ENCODE results near the gene ZC3H12C.

ZC3H12C gene

GRCh38 chr11:110098645-110099044, 5.5 kb downstream of the ZC3H12C start:
- DNase-seq (ENCODE audit: low spot score): no peak

DNA sequence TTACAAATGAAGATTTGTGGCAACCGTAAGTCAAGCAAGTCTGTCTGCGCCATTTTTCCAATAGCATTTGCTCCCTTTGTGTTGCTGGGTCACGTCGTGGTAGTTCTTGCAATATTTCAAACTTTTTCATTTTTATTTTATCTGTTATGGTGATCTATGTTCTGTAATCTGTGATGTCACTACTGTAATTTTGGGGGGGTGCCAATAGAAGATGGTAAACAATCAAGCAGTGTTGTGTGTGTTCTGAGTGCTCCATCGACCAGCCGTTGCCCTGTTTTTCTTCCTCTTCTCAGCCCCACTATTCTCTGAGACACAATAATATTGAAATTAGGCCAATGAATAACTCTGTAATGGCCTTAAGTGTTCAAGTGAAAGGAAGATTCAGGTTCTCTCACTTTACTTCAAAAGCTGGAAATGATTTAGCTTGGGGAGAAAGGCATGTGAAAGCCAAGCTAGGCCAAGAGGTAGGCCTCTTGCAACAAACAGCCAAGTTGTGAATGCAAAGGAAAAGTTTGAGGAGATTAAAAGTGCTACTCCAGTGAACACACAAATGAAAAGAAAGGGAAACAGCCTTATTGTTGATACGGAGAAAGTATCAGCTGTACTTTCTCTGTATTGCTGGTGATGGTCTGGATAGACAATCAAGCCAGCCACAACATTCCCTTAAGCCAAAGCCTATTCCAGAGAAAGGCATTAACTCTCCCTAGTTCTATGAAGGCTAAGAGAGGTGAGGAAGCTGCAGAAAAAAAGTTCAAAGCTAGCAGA, 7.5 kb downstream of the ZC3H12C start:
- peak; percentile 37 for DNase-seq (ENCODE audit: low spot score)

DNA sequence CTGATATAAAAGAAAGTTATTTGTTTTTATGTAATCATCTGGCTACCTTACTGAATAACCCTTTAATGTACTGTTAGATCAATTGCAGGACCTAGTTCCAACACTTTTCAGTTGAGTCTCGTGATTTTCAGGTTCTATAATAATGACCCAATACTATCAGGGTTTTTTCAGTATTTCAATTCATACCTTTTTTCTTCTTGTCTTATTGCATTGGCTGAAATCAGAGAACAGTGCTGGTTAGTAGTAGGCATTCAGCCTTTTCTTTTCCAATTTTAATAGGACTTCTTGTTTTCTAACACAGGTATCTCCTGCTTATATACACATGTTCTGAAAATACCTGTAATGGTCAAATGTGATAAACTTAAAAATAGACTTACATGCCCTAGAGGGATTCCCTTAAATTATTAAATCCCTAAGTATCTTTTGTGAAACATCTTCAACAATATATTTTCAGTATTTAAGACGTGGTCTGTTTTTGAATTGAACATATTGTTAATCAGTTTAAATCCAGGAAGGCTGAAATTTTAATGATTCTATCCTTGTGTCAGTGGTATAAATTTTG, 13.6 kb downstream of the ZC3H12C start:
- no peak for DNase-seq (ENCODE audit: low spot score)

DNA sequence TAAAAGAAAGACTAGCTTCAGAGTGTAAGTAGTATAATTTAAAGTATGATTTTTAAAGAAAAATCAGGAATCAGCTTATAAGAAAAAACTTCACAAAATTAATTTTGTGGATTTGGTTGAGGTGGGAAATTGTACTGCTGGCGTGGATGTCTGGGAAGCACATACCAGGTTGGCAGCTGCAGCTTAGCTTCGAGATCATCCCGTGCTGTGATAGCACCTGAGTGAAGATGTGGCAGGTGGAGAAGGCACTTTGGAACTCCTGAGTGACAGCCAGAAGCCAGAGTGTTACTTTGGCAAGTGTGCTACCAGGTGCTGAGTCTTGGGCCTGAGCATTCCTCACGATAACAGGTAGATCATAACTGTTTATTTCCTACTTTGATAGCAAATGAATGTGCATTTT, 17.7 kb downstream of the ZC3H12C start:
- no peak for DNase-seq (ENCODE audit: low spot score)

- DNase-seq (ENCODE audit: low spot score): no peak
These were observed 19.3 kb downstream of the ZC3H12C start for GRCh38 chr11:110112457-110112856.

- no peak for DNase-seq (ENCODE audit: low spot score)
These were observed 20.3 kb downstream of the ZC3H12C start for GRCh38 chr11:110113505-110113904.

- DNase-seq (ENCODE audit: low spot score): no peak
These were observed 20.8 kb downstream of the ZC3H12C start for GRCh38 chr11:110113973-110114372.

DNA sequence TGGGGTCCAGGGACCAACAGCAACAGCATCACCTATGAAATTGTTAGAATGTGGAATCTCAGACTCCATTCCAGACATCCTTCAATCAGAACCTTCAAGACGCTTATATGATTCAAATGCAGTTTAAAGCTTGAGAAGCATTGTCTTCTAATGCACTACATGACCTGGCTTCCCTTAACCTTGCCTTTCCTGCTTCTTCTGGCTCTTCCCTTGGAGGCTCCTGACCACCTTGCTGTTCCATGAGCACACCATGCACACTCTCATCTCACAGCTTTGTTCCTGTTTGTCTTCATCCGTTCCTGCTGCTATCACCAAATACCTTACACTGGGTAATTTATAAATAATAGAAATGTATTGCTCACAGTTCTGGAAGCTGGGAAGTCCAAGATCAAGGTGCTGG, 26.1 kb downstream of the ZC3H12C start:
- DNase-seq (ENCODE audit: low spot score): no peak

DNA sequence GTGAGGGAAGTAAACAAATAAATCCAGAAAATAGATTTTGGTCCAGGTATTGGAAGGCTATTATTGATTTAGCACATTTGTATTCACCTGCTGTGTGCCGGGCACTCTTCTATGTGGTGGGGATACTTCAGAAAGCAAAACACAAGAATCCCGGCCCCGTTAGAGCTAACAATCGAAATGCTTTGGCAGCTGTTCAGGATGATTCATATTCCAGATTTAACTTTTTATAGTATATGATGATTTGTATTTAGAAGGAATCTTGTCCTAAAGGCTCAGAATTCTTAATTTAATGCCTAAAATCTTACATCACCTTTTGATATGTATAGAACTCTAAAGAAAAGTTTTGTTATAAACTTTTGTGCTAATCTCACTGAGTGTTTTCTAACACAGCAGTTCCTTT, 28.0 kb downstream of the ZC3H12C start:
- DNase-seq (ENCODE audit: low spot score): no peak

GRCh38 chr11:110123003-110123402, 29.8 kb downstream of the ZC3H12C start:
- DNase-seq (ENCODE audit: low spot score): no peak

DNA sequence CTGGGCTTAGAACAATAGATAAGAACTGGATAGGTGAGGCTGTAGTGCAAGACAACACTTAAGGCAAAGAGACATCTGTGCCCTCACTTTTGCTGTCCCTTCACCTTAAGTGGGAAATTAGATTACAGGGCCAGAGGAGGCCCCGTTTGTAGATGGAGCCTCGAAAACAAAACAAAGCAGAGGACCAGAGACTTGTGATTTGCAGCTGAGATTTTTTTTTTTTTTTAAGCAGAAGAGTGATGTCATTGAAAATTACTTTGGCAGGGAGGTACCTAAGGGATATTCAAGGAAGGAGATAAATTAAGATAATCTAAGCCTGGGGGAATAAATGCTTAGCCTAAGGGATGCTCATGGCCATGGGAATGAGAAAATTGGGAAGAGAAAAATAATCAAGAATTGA, 31.4 kb downstream of the ZC3H12C start:
- DNase-seq (ENCODE audit: low spot score): no peak

DNA sequence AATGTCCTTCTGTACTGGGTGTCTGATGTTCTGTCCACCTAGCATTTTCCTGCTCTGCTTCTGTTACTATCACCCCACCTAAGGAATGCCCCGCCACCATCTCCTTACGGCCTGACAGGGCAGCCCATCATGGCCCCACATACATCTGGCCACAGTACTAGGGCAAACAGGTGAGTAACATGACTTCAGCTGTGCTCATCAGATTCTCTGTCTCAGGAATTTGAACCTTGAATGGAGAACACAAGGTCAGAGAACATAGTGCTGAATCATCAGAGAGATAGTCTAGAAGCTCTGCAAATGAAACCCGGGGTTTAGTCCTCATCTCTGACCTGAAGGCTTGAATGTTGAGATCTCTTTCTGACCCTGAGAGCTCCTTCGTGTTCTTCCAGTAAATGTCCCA, 32.4 kb downstream of the ZC3H12C start:
- no peak for DNase-seq (ENCODE audit: low spot score)

DNA sequence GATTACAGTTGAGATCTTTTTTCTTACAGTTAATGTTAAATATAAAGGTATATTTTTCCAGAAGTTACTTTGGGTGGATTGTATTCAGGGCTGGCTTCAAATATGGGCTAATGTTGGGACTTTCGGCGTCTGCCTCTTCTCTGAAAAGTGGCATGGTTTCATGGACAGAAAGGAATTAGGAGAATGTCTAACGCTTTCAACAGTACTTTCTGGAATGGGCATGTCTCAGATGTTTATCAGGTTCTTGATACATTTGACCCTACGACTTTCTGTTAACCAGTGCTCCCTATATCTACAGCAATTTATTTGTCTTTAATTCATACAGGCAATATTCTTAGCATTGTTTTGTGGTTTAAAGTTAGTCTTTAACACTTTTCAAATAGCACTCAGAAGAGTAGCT, 33.7 kb downstream of the ZC3H12C start:
- DNase-seq (ENCODE audit: low spot score): no peak

- DNase-seq (ENCODE audit: low spot score): peak; percentile 58
These were observed 35.0 kb downstream of the ZC3H12C start for GRCh38 chr11:110128161-110128560.

GRCh38 chr11:110130642-110131238, 37.5 kb downstream of the ZC3H12C start:
- DNase-seq (ENCODE audit: low spot score): peak; percentile 68

DNA sequence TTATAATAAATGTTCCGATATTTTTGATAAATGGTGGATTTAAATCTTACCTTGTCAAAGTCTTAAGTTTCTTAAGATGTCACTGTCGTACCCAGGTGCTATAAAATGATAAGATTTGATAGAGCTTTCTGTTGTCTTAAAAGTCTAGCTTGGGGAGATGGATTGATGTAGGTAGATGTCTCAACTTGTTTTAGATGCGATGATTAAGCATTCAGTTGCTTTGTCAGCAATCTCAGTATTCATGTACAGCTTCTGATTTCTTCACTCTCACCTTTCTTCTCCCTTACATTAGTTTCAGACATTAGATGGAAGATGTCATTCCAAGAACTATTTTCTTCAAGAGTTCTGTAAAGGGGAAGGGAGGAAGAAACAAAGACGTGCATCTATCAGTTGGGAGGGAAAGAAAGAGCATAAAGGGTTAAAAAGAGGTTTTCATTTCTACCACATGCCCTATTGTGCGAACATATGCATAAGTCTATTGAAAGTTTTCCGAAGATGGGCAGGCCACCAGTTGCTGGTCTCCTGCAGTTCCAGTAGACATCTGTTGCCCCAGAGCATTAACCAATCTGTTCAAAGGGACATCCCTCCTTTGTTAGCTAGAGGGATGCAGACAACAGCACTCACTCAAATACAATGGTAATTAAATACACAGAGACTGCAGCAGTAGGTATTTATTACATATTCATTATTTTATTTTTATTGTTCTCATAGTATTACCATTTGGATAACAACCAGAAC, 38.4 kb downstream of the ZC3H12C start:
- DNase-seq (ENCODE audit: low spot score): no peak

DNA sequence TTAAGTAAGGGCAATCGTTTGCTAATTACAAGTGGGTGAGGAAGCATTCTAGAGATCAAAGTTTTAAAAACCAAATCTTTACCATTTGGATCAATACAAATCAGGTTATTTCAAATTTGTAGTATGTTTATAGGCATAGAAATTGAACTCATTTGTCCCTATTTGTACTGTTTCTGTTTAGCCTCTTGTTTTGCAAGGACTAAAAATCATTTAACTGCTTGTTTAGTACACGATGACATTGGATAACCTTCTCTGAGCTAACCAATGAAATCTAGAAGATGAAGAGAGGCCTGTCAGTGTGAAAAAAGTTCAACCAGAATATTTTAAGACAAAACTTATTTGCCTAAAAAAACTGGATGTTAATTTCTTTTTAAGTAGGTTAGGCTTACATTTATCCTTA, 40.0 kb downstream of the ZC3H12C start:
- no peak for DNase-seq (ENCODE audit: low spot score)

GRCh38 chr11:110134110-110134509, 40.9 kb downstream of the ZC3H12C start:
- DNase-seq (ENCODE audit: low spot score): peak; percentile 68

- no peak for DNase-seq (ENCODE audit: low spot score)
These were observed 48.6 kb downstream of the ZC3H12C start for GRCh38 chr11:110141812-110142211.

DNA sequence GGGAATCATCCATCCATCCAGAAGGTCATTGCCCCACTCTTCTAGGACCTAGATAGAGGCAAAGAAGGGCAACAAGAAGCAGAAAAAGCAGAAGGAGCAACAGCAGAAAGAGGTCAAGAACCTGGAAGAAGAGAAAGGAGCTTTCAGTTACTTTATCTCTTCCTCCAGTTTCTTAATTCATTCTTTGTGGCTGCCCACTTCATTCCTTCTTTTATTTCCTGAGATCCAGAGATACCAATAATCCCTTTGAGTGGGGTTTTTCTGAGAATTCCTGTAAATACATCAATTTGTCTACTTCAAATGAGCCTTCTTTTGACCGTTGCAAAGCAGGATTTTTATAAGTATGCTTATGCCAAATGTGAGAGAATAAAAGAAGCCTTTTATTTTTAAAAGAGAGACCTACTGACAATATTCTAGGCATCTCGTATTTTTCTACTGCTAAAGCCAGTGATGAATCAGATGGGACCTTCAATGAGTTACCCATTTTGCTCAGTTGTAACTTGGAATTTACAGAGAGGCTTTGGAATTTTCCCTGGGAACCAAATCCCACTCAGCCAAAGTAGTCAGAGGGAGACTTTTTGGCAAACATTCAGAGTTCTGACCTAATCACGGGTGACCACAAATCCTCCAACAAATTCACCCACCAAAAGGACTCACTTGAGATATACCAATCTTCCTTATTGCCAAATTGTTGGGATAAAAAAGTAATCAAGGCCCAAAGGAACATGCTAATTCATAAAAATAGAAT, 54.9 kb downstream of the ZC3H12C start:
- no peak for DNase-seq (ENCODE audit: low spot score)

DNA sequence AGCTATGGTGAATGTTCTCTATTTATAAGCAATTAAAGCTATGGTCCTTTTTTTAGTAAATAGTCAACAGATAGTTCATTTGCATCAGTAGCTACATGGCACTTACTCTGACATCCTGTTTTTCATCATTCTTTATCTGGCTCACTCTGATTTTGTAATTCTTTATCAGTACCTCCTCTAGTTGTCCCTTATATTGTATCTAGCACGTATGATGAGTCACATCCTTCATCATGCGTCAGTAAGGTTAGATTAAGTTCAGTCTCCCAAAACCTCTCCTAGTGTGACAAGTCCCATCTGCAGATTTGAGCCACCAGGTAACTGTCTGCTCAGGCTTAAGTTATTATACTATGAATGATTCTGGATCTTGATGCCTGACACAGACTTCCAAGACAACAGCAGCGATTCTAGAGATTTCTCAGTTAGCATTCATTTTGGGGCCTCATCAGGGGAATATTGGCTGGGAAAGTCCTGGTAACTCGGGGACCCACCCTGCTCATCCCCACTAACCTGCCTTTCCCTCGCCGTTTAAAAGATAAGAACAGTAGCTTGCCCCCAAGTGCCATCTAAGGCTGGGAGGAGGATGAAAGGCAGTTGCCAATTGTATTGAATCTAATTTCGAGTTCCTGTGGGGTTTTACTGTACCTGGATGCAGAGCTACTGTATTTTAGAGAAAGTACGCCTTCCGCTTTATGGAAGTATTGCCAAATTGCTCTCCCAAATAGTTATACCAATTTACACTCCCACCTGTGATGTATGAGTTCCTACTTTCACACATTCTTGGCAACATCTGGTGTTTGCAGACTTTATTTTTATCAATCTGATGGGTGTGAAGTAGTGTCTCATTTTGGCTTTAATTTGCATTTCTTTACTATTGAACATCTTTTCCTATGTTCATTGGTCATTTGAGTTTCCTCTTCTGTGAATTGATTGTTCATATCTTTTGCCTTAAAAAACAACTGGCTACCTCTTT, 55.9 kb downstream of the ZC3H12C start:
- DNase-seq (ENCODE audit: low spot score): no peak

All from globus pallidus (tissue), 1 donor.